H9 (cell line): ENCODE data around the gene CAMTA2. TPM values are rescaled to one million over a fixed set of nuclear protein-coding genes. Genes with fewer than 3 reads are reported as not detected.
"Not testable (repeated sequence)": the region's sequence is repeated elsewhere in the genome, so short reads cannot be mapped to it uniquely, and the experiment has no call there.

Source experiments
- DNase-seq: peaks from one replicate; pipeline ENCODE4 v3.0.0-alpha.2; 2017
- H2AFZ ChIP-seq: one replicate; pipeline ENCODE4 v1.6.1; 2013; ENCODE audit warnings: mild to moderate bottlenecking, low read length, control low read depth, moderate library complexity
- H2AK5ac ChIP-seq: 2 replicates; pipeline ENCODE4 v1.6.1; 2013; ENCODE audit warnings: low read length, control low read depth, mixed read lengths; ENCODE audit not compliant: insufficient read length
- H2BK120ac ChIP-seq: one replicate; pipeline ENCODE4 v1.6.1; 2013; ENCODE audit warnings: low read depth, mild to moderate bottlenecking, low read length, control low read depth, inconsistent platforms; ENCODE audit not compliant: poor library complexity, severe bottlenecking
- H2BK12ac ChIP-seq: 2 replicates; pipeline ENCODE4 v1.6.1; 2013; ENCODE audit warnings: low read length, control low read depth, mixed read lengths, low read depth; ENCODE audit not compliant: insufficient read length
- H2BK15ac ChIP-seq: 2 replicates; pipeline ENCODE4 v1.6.1; 2013; ENCODE audit warnings: low read depth, low read length, control low read depth
- H2BK20ac ChIP-seq: one replicate; pipeline ENCODE4 v1.6.1; 2013; ENCODE audit warnings: low read depth, mild to moderate bottlenecking, low read length, control low read depth, inconsistent platforms; ENCODE audit not compliant: poor library complexity, severe bottlenecking
- H2BK5ac ChIP-seq: 2 replicates; pipeline ENCODE4 v1.6.1; 2013; ENCODE audit warnings: low read length, control low read depth, mixed read lengths; ENCODE audit not compliant: insufficient read length
- H3K14ac ChIP-seq: 2 replicates; pipeline ENCODE4 v1.6.1; 2013; ENCODE audit warnings: low read length, control low read depth; ENCODE audit not compliant: insufficient read depth
- H3K18ac ChIP-seq: 2 replicates; pipeline ENCODE4 v1.6.1; 2013; ENCODE audit warnings: low read depth, mild to moderate bottlenecking, mixed read lengths, low read length, control low read depth; ENCODE audit not compliant: insufficient read length
- H3K23ac ChIP-seq: 2 replicates; pipeline ENCODE4 v1.6.1; 2013; ENCODE audit warnings: low read length, control low read depth, mixed read lengths, low read depth; ENCODE audit not compliant: insufficient read length
- H3K23me2 ChIP-seq: 2 replicates; pipeline ENCODE4 v1.6.1; 2013; ENCODE audit warnings: low read depth, mild to moderate bottlenecking, mixed read lengths, low read length, control low read depth; ENCODE audit not compliant: insufficient read length, poor library complexity, severe bottlenecking
- H3K27ac ChIP-seq: 2 replicates; pipeline ENCODE4 v1.5.1; 2013; ENCODE audit warnings: low read length, control low read depth, mixed read lengths, low read depth; ENCODE audit not compliant: insufficient read length
- H3K27me3 ChIP-seq: 2 replicates; pipeline ENCODE4 v1.6.1; 2013; ENCODE audit warnings: low read length, control low read depth, inconsistent platforms; ENCODE audit not compliant: insufficient read depth
- H3K4ac ChIP-seq: 2 replicates; pipeline ENCODE4 v1.6.1; 2013; ENCODE audit warnings: low read depth, mild to moderate bottlenecking, control low read depth, inconsistent platforms, low read length, moderate library complexity
- H3K4me1 ChIP-seq: 2 replicates; pipeline ENCODE4 v1.6.1; 2013; ENCODE audit warnings: low read length, control low read depth, inconsistent platforms; ENCODE audit not compliant: insufficient read depth
- H3K4me2 ChIP-seq: 2 replicates; pipeline ENCODE4 v1.6.1; 2013; ENCODE audit warnings: low read length, control low read depth, mixed read lengths; ENCODE audit not compliant: insufficient read length, insufficient read depth
- H3K56ac ChIP-seq: 2 replicates; pipeline ENCODE4 v1.6.1; 2013; ENCODE audit warnings: low read depth, mild to moderate bottlenecking, mixed read lengths, low read length, control low read depth; ENCODE audit not compliant: insufficient read length
- H3K79me1 ChIP-seq: 2 replicates; pipeline ENCODE4 v1.6.1; 2013; ENCODE audit warnings: low read depth, mild to moderate bottlenecking, moderate library complexity, low read length, control low read depth, inconsistent platforms; ENCODE audit not compliant: insufficient read depth, poor library complexity, severe bottlenecking
- H3K79me2 ChIP-seq: 2 replicates; pipeline ENCODE4 v1.6.1; 2013; ENCODE audit warnings: low read length, control low read depth, inconsistent platforms; ENCODE audit not compliant: insufficient read depth
- H3K9ac ChIP-seq: 2 replicates; pipeline ENCODE4 v1.6.1; 2013; ENCODE audit warnings: low read length, control low read depth, mixed read lengths; ENCODE audit not compliant: insufficient read length; ENCODE audit errors: extremely low read depth
- H3K9me3 ChIP-seq: one replicate; pipeline ENCODE4 v1.6.1; 2013; ENCODE audit warnings: low read depth, low read length, inconsistent platforms; ENCODE audit not compliant: control insufficient read depth
- H3T11ph ChIP-seq: one replicate; pipeline ENCODE4 v1.6.1; 2013; ENCODE audit warnings: mild to moderate bottlenecking, low read length, control low read depth, inconsistent platforms
- H4K20me1 ChIP-seq: one replicate; pipeline ENCODE4 v1.6.1; 2013; ENCODE audit not compliant: control insufficient read depth, insufficient read length, insufficient read depth
- H4K5ac ChIP-seq: 2 replicates; pipeline ENCODE4 v1.6.1; 2013; ENCODE audit warnings: low read depth, mild to moderate bottlenecking, mixed read lengths, low read length, control low read depth; ENCODE audit not compliant: insufficient read length
- H4K8ac ChIP-seq: replicated peaks from 2 replicates; pipeline ENCODE4 v1.6.1; 2013; ENCODE audit warnings: low read length, control low read depth, mixed read lengths, low read depth; ENCODE audit not compliant: insufficient read length
- H4K91ac ChIP-seq: 2 replicates; pipeline ENCODE4 v1.6.1; 2013; ENCODE audit warnings: low read depth, mild to moderate bottlenecking, moderate library complexity, mixed read lengths, low read length, control low read depth; ENCODE audit not compliant: insufficient read length
- H3K27ac Mint-ChIP-seq, 3 experiments: 2 replicates in 2 of 3; 3 replicates in 1 of 3; pipeline ENCODE4 v1.8.0; 2020 to 2021; ENCODE audit warnings: mixed read lengths in 3 of 3, mild to moderate bottlenecking in 1 of 3, moderate library complexity in 1 of 3
- H3K27me3 Mint-ChIP-seq: 2 replicates; pipeline ENCODE4 v1.8.0; 2021; ENCODE audit warnings: low read depth, mild to moderate bottlenecking, moderate library complexity, mixed read lengths
- H3K36me3 Mint-ChIP-seq, 3 experiments: 2 replicates in 2 of 3; 3 replicates in 1 of 3; pipeline ENCODE4 v1.8.0; 2020 to 2021; ENCODE audit warnings: low read depth in 3 of 3, mixed read lengths in 3 of 3; ENCODE audit not compliant: insufficient read depth in 1 of 3
- H3K4me1 Mint-ChIP-seq, 2 experiments: 2 replicates each; pipeline ENCODE4 v1.8.0; 2020; ENCODE audit warnings: mixed read lengths in 2 of 2
- H3K4me3 Mint-ChIP-seq, 2 experiments: 2 replicates in 1 of 2; 3 replicates in 1 of 2; pipeline ENCODE4 v1.8.0; 2020 to 2021; ENCODE audit warnings: mild to moderate bottlenecking in 2 of 2, mixed read lengths in 2 of 2, moderate library complexity in 1 of 2
- H3K9me3 Mint-ChIP-seq, 2 experiments: 2 replicates in 1 of 2; 3 replicates in 1 of 2; pipeline ENCODE4 v1.8.0; 2020; ENCODE audit warnings: mild to moderate bottlenecking in 2 of 2, mixed read lengths in 2 of 2, moderate library complexity in 1 of 2
- CTCF ChIP-seq: fragments of 200-600 bp; sonication (generic); conservative IDR thresholded peaks from 3 replicates; pipeline ENCODE4 v1.8.0; 2021; ENCODE audit warnings: antibody characterized with exemption, mild to moderate bottlenecking
- WGBS: extraction: QIAGEN DNeasy Blood & Tissue Kit; methylation state at CpG from one replicate; pipeline ENCODE4 v1.1.7; 2013; ENCODE audit warnings: missing lambda C conversion rate, low lambda C conversion rate, mixed read lengths; ENCODE audit not compliant: insufficient read length; ENCODE audit errors: extremely low coverage; 5-methylcytosine and 5-hydroxymethylcytosine counted together
- total RNA-seq: library from RNA; stranded (reverse); gene quantifications from 2 replicates; pipeline ENCODE4 v1.2.1, GENCODE V29; 2021

Gene CAMTA2
- total RNA-seq, 1 experiment from 2014 or later = 15.6 TPM

GRCh38 chr17:5031365-5032082, 44.0 kb upstream of the CAMTA2 start:
- no peak overlapping the region for H3K18ac ChIP-seq
- H3K79me1 ChIP-seq = no peaks in the 10 kb centered on the region
- no peak overlapping the region for H2BK20ac ChIP-seq
- H3K4me1 ChIP-seq = no peaks in the 10 kb centered on the region
- no peak overlapping the region for H2BK120ac ChIP-seq
- H3K27me3 ChIP-seq = peaks cover 2% of the 10 kb centered on the region; the same call in 1 of the 2 replicates
- H4K5ac ChIP-seq = no peak overlapping the region
- H3K9me3 ChIP-seq = no peaks in the 10 kb centered on the region
- Mint-ChIP-seq H3K27me3 (peaks cover 50% of the 10 kb centered on the region), H3K27ac (no peak overlapping the region; a peak in 1 of 7 replicates), H3K9me3 (no peaks in the 10 kb centered on the region), H3K4me1 (peaks cover 0 to 3% of the 10 kb centered on the region in 2 experiments; a peak in 1 of 4 replicates), H3K36me3 (no peaks in the 10 kb centered on the region; a peak in 1 of 7 replicates), H3K4me3 (peak overlapping the region; percentile 53 to 79)
- peak overlapping the region; percentile 59 for H3K4me2 ChIP-seq
- H3K23me2 ChIP-seq = no peaks in the 10 kb centered on the region
- H3K4ac ChIP-seq = no peak overlapping the region
- no peak overlapping the region for H3K9ac ChIP-seq
- H2BK5ac ChIP-seq = no peak overlapping the region
- H4K91ac ChIP-seq = no peak overlapping the region
- H3K79me2 ChIP-seq = no peaks in the 10 kb centered on the region
- no peak overlapping the region for H3K23ac ChIP-seq
- peak; percentile 73 for TF ChIP-seq CTCF
- H2AFZ ChIP-seq = peak overlapping the region; percentile 84
- no peak overlapping the region for H2AK5ac ChIP-seq
- H3K27ac ChIP-seq = no peak overlapping the region
- no CpG with 5 or more reads among the region's 48 CpGs for whole genome bisulfite sequencing
- DNase-seq = peak; percentile 86
- no peak overlapping the region for H2BK12ac ChIP-seq
- H3T11ph ChIP-seq = no peak overlapping the region
- H4K8ac ChIP-seq = no peak overlapping the region
- no peak overlapping the region for H3K14ac ChIP-seq
- no peak overlapping the region for H3K56ac ChIP-seq
- H4K20me1 ChIP-seq = no peaks in the 10 kb centered on the region
- no peak overlapping the region for H2BK15ac ChIP-seq

GRCh38 chr17:5030168-5030567, 42.7 kb upstream of the CAMTA2 start:
- H3K9me3 ChIP-seq, H2AK5ac ChIP-seq, H4K8ac ChIP-seq, H3K4me2 ChIP-seq, H2AFZ ChIP-seq, DNase-seq, H3K27ac Mint-ChIP-seq, H3K23me2 ChIP-seq, H3K4ac ChIP-seq, H4K5ac ChIP-seq, H4K91ac ChIP-seq, H3T11ph ChIP-seq, H3K27me3 ChIP-seq, H3K4me1 Mint-ChIP-seq, H2BK12ac ChIP-seq, H3K36me3 Mint-ChIP-seq, H3K79me1 ChIP-seq, H3K9ac ChIP-seq, H3K9me3 Mint-ChIP-seq, H2BK120ac ChIP-seq, H3K56ac ChIP-seq, H3K23ac ChIP-seq, H2BK5ac ChIP-seq, H4K20me1 ChIP-seq, H3K4me1 ChIP-seq, H3K79me2 ChIP-seq, H2BK20ac ChIP-seq, H3K27ac ChIP-seq, H2BK15ac ChIP-seq, H3K14ac ChIP-seq, H3K18ac ChIP-seq: not testable (repeated sequence)
- peak overlapping the region in 1 of 2 experiments; percentile 45; a peak in 1 of 5 replicates for H3K4me3 Mint-ChIP-seq
- no CpG with 5 or more reads among the region's 2 CpGs for WGBS
- H3K27me3 Mint-ChIP-seq = peaks cover 49% of the 10 kb centered on the region
